GM18498 (cell line): Measurements from ENCODE around the gene ABCB6.
"Not testable (repeated sequence)": the region's sequence is repeated elsewhere in the genome, so short reads cannot be mapped to it uniquely, and the experiment has no call there.

ENCODE experiments used
- ATAC-seq: cut with Tn5 transposase; IDR thresholded peaks from one replicate; pipeline ENCODE4 v1.9.1; 2021; ENCODE audit warnings: mild to moderate bottlenecking, moderate library complexity; ENCODE audit not compliant: unreplicated experiment

The ABCB6 gene

DNA sequence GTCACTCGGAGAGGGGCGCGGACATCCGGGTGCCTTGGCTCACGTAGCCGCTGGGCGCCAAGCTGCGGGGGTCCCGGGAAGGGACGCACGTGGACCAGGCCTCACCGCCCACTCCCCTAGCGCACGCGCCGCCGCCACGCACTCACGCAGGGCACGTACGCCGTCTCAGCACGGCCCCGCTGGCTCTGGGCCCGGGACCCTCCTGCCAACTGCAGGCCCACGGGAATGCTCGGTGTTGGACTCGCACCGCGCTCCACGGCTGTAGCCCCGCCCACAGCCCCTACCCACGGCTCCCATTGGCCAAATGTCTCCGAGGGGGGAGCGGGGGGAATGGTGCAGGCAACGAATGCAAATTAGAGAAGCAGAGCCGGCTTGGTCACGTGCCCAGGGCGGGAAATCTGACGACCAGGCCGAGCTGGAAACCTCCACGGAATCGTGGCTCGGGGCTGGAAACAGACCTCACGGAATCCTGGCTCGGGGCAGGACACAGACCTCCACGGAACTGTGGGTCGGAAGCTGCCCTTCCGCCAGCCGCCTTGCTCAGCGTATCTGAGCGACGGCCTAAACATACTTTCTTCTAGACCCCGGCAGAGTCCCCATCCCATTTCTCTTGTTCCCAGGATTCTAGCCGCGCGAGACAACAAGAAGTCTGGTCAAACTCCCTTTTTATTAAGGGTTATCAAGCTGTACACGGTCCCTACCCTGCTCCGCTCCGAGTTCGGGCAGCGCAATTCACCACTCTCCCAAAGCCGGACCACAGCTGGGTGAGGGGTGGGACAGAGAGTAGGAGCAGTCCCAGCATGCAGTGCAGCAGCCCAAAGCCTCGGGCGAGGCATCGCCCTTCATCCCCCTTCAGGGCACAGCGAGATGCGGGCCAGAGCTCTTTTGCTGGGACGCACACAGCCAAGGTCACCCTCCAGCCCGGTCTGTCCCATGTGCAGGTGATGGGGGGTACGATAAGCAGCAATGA is at the start of gene ABCB6:
Gene ABCB6 (minus strand): TSS at position 227 of the 970 bp plus-strand sequence. CDS start 285 bp downstream, outside the sequence.
- ATAC-seq = peak; percentile 84

DNA sequence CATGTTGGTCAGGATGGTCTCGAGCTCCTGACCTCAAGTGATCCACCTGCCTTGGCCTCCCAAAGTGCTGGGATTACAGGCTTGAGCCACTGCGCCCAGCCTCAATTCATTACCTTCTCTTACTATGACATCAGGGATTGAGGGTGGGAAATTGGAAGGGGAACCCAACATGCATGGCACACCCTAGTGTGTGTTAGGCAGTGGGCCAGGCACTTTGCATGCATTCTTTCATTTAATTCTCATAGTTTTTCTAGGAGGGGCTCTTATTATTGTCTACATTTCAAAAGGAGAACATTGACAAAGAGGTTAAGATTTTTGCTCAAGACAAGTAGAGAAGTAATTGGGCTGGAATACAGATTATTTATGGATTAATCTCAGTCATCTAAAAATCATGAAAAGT is 49.5 kb upstream of the ABCB6 start:
- ATAC-seq = no peak

DNA sequence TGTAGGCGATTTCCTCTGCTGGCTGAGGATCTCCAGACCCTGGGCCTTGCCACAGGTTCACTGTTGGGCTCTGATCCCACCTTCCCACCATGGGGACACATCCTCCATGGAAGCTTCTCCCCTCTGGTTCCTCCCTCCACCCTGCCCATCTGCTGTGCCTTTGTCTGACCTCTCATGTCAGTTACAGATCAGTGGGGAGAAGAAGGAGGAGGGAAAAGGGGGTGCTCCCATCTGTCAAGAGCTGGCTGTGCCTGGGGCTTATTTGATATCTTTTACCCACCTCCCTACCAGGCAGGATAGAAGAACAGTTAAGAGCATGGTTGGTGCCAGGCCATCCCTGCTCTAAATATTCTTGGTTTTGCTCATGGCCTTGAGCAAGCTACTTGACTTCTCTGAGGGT is 48.1 kb upstream of the ABCB6 start:
- no peak for ATAC-seq

DNA sequence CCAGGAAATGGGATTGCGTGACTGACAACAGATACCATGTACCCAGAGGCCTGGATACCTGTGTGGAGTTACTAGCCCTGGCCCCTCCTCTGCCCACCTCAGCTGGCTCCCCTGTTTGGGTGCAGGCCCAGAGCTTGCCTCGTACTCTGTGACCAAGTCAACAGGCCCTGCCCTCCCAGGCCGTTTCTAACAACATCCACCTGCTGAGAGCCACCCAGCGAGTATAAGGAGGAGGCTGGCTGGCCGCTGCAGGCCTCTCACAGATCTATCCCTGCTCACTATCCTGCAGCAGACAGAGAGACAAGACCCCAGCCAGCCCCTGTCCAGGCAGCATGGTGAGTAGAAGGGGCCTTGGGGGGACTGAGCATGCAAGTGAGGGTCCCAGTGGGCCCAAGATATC is 47.5 kb upstream of the ABCB6 start:
- no peak for ATAC-seq

DNA sequence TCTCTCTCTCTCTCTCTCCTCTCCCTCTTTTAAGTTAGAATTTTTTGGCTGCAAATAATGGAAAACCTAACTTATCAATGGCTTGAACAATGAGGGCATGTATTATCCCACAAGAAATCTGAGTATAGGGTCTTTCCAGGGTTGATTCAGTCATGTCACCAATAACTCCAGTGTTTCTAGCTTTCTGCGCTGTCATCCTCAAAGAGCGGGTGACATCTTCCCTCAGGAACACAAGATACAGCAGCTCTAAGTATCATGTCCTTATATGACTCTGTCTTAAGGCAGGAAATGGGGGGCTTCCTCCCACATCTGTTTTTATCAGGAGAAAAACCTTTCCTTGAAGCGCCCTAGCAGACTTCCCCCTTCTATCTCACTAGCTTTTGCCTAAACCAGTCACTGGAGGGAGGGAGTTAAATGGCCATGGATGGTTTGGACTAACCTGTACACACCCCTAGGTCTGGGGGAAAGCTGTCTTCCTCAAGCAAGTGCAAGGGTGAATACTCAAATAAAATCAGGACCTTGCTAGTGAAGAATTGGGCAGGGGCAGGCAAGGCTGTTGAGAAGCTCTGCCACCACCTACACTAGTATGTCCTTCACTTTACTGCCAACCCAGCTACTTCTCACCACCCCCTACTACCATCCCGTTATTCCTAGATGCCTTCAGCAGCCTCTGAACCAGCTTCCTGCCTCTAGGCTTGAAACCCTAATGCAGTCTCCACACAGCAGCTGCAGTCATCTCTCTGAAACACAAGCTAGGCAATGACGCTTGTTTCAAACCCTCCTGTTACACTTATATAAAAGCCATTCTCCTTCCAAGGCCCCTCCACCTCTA is 42.5 kb upstream of the ABCB6 start:
- ATAC-seq = no peak

DNA sequence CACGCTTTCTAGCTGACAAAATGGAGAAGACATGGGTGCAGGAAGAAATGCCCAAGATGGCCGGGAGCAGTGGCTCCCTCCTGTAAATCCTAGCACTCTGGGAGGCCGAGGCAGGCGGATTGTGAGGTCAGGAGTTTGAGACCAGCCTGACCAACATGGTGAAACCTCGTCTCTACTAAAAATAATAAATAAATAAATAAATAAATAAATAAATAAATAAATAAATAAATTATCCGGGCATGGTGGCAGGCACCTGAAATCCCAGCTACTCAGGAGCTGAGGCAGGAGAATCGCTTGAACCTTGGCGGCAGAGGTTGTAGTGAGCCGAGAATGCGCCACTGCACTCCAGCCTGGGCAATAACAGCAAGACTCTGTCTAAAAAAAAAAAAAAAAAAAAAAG is 40.2 kb upstream of the ABCB6 start:
- ATAC-seq = not testable (repeated sequence)

DNA sequence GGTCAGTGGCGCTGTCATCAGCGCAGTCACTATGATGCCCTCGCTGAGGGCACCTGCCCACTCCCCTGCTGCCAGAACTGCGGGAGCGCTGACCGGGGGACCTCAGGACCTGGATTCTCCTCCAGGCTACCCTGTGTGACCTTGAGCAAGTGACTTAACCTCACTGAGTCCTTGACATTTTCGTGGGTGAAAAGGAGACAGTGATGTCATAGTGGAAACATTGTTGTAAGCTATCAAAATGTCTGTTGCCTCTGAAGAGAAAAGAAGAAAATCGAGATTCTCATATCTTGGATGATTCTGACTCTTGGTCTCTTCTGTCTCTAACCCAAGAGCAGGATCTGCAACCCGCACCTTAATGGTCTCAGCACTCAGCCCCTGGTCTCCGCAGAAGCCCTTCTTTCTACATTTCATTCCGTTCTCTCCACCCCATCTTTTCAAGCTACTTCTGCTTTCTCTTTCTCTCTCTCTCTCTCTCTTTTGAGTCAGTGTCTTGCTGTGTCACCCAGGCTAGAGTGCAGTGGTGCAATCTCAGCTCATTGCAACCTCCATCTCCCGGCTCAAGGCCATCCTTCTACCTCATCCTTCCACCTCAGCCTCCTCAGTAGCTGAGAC is 35.9 kb upstream of the ABCB6 start:
- peak; percentile 32 for ATAC-seq

DNA sequence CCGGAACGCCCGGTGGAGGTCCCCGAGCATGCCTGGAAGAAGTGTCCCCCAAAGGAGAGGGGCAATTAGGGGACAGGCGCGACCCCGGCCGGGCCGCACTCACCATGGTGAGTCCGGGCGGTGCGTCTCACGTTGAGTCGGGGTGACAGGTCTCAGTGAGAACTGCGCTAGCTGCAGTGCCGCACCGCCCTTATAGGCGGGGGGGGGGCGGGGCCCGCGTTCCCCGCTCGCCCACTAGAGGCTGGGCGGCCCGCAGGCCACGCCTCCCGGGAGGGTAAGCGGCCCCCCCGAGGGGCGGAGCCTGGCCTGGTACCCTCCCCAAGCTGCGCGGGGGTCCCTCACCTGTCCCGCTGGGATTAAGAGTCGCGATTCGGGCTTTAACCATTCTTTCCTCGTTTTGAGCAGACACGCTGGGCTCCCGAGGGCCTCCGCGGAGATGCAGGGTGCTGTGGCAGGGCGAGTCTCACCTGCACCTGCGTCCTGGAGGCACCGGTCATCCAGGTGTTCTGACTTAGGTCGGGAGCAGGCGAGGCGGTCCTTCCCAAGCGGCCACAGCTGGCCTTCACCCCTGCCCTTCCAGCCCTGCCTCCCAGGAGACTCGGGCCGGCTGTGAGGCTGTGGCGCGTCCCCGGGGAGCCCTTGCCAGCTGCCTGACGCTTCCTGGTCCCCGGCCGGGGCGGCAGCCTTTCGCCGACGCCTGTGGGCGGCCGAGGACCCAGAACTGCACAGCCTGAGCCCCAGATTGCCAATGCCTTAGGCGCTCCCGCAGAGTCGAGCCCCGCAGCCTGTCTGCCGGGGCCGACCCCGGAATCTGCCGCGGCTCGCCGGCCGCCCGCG is 35.2 kb upstream of the ABCB6 start, which contains the start of gene TUBA4A:
Gene TUBA4A (minus strand): TSS at position 166 of the 837 bp plus-strand sequence. CDS start 60 bp downstream, at position 106.
- peak; percentile 60 for ATAC-seq

DNA sequence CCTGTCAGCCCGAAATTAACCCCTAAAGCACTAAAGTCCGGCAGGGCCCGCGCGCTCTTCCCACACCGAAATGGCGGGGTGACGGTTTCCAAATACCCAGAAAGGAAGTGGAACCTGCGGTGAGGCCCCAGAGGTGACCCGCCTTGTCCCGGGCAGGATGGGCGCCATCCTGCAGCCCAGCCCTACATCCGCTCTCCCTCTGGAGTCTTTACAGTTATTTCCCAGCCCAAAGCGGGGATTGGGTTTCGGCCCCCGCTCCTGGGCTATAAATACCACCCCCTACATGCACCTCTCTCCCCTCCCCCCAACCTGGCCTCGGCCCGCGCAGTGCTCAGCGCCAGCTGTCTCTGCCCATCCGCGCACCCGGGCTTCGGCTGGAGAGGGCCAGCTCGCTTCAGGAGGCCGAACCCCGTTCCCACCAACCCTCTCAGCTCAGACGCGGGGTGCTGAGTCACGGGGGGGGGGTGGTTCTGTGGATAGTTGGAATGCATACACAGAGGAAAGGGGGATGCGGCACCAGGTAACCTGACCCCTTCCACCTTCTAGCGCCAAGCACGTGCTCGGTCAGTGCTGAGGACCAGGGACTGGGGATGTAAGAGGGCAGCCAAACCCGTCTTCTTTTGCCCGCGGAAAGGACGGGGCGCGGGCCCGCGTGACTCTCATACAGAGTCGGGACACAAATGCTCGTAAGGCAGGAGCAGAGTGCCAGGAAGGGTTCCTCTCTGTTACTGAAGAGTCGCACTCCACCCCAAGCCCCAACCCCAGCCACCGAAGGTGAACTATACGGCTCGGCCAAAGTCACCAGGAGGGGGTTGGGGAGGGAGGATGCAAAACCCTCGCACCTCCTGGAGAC is 34.4 kb upstream of the ABCB6 start, which contains the start of gene TUBA4B:
Gene TUBA4B (plus strand): TSS at position 344 of the 853 bp plus-strand sequence. CDS start 165 bp downstream, at position 509.
- ATAC-seq = peak; percentile 18

DNA sequence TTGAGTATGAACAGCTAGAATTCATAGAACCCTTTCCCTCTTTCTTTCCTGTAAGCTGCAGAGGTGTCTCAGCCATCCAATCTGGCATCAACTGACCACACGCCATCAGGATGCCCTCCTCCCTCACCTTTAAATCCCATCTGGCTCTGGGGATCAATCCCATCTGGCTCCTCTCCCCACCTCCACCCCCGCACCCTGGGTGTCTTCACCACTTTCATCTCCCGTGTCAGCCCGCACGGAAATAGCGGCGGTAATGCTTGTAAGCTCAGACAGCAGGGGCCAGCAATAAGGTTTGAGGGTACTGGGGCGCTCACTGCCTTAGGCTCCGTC is 33.8 kb upstream of the ABCB6 start:
- no peak for ATAC-seq

DNA sequence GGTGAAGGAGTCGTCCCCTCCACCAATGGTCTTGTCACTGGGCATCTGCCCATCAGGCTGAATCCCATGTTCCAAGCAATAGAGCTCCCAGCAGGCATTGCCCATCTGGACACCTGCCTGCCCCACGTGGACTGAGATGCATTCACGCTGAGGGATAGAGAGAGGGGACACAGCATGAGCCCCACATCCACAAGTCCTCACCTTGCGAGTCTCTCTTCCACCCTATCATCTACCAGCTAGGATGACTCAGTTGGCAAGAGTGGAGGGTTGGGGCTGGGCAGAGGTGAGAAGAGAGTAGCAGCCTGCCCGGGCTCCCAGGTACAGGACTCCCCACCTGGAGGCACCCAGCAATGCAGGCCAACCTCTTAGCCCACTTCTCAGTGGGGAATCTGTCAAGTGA is 33.3 kb upstream of the ABCB6 start:
- no peak for ATAC-seq

DNA sequence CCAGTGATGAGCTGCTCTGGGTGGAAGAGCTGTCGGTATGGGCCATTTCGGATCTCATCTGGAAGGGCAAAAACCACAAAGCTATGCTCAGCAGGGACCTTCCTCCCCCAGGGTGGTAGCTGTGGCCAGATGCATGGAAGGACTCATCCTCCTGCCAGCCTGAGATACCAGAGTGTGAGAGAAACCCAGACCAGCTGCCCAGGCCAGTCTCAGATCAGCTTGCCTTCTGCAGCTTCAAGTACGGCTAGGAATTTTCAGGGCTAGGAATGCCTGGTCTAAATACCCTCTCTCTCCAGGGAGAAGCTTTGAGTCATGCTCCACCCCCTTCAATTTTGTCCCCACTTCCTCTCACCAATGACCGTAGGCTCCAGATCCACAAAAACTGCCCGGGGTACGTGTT is 32.9 kb upstream of the ABCB6 start:
- no peak for ATAC-seq

DNA sequence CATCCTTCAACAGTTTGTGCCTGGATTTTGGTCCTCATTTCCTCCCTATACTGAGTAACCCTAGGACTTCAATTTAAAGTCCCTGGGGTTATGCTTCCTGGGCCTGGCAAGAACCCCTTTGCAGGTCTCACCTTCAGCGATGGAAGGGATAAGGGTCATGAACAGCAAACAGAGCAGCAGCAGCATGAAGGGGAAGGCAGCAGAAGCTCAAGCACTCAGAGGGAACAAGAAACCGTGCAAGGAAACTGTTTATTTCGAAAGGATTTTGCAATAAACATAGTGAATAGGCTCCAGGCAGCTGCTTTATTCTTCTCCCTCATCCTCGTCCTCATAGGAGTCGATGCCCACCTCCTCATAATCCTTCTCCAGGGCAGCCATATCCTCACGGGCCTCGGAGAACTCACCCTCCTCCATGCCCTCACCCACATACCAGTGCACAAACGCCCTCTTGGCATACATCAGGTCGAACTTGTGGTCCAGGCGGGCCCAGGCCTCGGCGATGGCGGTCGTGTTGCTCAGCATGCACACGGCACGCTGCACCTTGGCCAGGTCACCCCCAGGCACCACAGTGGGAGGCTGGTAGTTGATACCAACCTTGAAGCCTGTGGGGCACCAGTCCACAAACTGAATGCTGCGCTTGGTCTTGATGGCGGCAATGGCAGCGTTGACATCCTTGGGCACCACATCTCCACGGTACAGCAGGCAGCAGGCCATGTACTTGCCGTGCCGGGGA is 31.5 kb upstream of the ABCB6 start:
- ATAC-seq = no peak

DNA sequence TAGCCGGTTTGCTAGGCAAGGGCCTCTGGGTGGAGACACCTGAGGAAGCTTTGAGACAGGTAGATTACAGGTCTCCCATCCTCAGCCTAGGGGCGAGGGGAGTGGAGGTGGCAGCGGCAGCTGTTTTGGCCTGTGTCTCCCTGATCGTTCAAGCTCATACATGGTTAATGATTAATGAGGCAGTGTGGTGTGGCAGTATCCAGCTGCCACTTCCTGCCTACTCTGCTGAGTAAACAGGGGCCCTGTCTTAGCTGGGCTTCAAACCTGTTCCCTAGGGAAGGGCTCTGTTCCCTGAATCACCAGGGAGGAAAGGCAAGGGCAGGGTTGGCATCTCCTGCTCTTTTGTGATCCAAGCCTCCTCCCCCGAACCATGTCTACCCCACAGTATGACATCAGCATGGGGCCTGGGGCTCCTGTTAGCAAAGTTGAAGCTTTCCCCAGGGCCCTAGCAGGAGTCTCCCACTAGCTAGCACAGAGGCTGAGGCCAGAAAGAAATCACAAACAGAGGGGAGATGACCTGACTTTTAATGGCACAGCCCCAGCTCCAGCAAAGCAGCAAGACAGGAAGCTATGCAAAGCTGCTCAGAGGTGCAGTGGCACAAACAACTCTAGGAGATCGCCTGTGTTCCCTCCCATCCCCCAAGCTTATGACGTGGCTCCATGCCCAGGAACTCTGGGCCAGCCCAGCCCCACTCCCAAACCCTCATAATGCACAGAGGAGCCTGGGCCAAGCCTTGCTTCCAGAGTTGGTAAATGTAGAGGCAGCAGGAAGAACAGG is 30.6 kb upstream of the ABCB6 start:
- ATAC-seq = peak; percentile 29

DNA sequence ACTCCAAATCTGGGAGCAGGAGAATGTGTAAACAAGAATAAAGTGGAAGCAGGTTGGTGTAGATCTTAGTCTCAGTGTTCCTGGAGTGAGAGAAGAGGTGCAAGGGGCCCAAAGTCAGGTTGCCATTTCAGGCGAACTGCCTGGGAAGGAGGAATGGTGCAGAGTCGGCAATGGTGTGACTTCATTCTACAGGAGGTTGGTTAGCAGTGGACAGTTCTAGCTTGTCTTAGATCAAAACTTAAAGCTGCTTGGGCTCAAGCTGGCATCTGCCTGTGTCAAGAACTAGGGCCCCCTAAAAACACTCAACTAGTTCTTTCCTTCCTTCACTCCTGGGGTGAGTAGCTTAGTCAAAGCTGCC is 30.1 kb upstream of the ABCB6 start:
- no peak for ATAC-seq

DNA sequence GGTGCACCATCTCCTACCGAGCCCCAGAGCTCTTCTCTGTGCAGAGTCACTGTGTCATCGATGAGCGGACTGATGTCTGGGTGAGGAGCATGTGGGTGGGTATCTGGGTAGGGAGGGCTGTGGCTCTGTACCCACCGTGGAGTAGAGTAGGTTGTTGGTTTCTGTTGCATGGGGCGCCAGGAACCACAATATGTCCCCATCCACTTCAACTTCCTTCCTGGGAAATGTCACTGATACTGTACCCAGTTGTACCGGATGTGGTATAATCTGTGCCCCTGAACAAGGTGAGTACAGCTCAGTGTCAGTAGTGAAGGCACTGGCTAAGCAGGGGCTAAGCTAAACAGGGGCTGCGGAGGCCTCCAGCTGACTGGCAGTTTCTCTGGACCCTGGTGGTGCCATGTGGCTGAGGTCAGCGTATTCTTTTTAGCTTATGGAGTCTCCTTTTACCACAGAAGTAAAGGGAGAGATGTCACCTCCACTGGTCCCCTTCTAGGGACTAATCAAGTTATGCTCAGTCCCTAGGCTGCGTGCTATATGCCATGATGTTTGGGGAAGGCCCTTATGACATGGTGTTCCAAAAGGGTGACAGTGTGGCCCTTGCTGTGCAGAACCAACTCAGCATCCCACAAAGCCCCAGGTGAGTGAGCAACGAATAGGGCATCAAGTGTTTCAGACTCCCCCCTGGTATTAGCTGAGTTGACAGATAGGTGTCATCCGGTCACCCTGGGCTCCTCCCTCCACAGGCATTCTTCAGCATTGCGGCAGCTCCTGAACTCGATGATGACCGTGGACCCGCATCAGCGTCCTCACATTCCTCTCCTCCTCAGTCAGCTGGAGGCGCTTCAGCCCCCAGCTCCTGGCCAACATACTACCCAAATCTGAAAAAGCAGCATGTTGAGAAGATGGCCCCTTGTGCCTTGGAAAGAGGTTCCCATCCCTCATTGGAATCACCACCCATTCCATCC is 29.2 kb upstream of the ABCB6 start:
- no peak for ATAC-seq

DNA sequence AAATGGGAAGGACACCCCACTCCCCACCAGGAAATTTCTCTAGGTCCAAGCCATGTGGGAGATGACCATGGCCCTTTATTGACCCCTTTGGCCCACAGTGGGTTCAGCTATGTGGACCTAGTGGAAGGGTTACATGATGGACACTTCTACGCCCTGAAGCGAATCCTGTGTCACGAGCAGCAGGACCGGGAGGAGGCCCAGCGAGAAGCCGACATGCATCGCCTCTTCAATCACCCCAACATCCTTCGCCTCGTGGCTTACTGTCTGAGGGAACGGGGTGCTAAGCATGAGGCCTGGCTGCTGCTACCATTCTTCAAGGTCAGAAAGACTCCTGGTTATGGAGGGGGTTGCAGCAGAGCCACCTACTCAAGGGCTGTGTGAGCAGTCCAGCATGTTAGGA is 27.8 kb upstream of the ABCB6 start:
- ATAC-seq = no peak
